Eye (tissue), 1 donor: ENCODE data around the gene AUTS2.

Experiments
- DNase-seq: peaks from one replicate; pipeline ENCODE4 v3.0.0-alpha.2; 2015

Gene AUTS2

DNA sequence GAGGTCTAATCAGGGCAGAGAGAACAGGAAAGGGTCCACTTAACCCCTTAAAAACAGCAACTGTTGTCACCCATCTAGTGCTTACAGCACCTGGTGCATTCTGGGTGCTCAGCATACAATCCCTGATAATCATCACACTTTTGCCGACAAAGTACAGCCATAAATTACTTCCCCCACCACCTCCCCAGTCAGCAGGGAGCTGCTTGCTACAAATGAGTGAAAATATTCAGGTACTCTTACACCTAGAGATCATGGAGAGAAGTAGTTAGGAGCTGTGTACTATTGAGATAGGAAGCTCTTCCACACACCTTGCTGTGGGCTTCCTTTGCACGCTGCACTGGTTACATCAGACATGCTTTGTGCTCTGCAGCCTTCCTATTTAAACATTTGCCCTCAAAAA, 810.2 kb downstream of the AUTS2 start:
- no peak for DNase-seq

DNA sequence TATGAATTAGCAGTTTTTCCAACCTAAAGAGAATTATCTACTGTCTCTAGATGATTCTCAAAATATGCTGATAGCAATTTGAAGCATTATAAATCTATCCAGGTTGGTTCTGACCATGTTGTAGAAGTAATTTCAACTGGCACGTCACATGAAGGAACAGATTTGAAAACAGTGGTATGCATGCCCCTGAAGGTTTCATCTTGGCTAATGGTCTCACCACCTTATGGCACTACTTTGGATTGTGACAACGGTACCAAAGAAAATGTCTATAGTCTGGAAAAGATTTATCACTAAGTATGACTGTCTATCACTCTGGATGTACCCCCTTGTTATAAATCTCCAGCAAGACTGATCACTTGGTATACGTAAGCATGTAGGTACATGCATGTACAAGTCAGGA, 810.6 kb downstream of the AUTS2 start:
- DNase-seq: no peak

GRCh38 chr7:70410134-70410750, 812.0 kb downstream of the AUTS2 start:
- no peak for DNase-seq

DNA sequence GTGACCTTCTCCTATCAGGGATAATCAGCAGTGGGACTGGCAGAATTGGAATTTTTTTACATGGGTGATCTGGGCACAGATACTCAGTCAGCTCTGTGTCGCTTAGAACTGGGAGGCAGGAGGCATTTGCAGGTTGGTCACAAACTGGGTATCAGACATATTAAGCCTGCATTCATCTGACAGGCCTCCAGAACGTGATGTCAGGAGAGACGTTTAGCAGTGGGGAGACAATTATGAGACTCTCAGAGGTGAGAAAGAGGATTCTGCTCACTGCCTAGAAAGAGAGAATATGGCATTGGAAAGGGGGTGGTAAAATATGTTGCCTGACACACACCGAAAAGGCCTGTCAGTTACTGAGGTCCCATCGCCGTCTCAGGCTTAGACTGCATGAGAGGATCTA, 816.1 kb downstream of the AUTS2 start:
- no peak for DNase-seq

GRCh38 chr7:70415179-70415972, 817.1 kb downstream of the AUTS2 start:
- no peak for DNase-seq

- peak; percentile 46 for DNase-seq
Measured at GRCh38 chr7:70416347-70416985, 818.2 kb downstream of the AUTS2 start.

DNA sequence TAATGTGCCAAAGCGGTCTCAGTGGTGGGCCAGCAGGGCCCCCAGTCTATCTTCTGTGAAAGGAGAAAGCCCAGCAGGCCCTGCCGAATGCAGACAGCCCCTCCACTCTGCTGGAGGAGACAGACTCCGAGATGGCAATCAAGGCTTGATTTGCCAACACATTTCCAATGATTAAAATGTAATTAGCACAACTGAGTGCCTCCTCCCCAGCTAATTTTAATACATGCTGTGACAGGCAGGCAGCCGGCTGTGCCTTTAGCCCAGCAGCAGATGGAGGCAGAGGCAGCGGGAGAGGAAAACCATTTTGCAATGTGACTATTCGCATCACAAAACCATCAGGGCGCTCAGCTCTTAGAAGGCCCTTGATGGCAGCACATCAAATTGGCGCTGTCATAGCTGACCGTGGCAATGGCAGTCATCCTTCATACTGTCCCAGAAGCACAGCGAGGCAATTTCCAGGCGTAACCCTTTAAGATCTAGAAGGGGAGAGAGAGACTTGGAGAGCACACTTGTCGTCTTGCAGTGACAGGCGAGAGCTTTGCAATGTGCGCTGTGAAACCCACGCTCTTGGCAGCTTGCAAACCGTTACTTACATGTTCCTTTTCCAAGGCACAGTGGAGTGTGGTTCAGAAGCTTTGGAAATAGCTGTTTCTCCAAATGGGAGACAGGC, 818.8 kb downstream of the AUTS2 start:
- peak; percentile 70 for DNase-seq

- DNase-seq: peak; percentile 50
Measured at GRCh38 chr7:70419526-70420380, 821.5 kb downstream of the AUTS2 start.

GRCh38 chr7:70420381-70420662, 822.0 kb downstream of the AUTS2 start:
- no peak for DNase-seq

- DNase-seq: no peak
Measured at GRCh38 chr7:70421319-70421718, 823.0 kb downstream of the AUTS2 start.

DNA sequence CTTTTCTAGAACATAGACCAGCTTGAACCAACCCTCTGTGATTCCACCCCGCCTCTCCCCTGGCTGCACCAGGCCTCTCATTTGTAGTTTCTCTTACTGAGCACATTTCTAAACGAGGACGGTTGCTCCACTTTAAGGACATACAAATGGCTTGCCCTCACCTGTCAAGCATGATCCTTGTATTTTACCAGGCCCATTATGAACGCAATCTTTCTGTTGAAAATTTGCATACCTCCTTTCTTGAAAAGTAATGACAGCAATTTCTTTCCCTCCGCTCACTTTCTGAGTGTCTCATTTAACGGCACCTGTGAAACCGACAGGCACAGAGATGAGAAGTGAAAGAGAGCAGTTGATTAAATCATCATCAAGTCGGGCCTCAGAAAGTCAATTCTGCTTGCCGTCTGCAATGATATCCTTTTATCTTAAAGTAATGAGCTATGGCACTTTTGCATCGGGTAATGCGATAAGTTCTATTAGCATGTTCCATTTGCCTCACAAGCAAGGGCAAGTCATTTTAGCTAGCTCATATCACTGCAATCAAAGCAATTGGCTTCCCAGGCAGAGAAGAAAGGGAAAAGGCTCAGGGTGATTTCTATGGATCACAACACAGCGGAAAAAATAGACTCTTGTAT, 828.1 kb downstream of the AUTS2 start:
- DNase-seq: peak; percentile 38

DNA sequence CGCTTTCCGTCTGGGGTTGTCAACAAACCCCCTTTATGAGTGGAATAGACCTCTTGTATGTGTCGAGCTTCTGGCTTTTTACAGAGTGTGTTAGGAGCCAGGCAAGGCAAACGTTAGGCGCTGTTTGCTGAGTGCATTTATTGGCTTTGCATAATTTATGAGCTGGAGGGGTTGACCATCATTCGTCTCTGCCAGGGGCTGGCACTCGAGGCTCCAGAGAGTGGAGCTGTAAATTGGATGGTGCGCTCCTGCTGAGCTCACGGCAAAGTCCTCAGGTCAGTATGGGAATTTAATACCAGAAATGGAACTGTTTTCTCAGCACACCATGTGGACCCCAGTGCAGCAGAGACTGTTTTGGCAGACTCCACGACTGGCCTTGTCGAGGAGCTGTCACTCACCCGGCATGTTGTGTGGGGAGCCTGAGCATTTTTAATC, 834.3 kb downstream of the AUTS2 start:
- DNase-seq: peak; percentile 70

DNA sequence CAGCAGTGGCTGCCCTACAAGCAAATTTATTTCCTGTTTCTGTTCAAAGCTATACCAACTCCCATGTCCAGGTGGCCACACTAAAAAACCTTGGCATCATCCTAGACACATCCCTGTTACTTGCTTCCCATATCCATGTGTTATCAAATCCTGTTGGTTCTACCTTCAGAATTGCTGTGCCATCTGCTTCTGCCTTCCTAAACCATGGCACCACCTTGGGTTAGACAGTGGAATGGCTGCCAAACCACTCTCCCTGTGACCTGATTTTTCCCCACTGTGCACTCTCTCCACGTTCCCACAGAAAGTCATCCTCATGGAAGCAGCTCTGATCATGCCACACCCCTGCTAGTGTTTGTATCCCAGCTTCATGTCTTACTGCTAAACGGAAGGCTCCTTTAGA, 836.1 kb downstream of the AUTS2 start:
- no peak for DNase-seq

GRCh38 chr7:70434821-70435220, 836.5 kb downstream of the AUTS2 start:
- DNase-seq: no peak

- no peak for DNase-seq
Measured at GRCh38 chr7:70435634-70436033, 837.4 kb downstream of the AUTS2 start.

DNA sequence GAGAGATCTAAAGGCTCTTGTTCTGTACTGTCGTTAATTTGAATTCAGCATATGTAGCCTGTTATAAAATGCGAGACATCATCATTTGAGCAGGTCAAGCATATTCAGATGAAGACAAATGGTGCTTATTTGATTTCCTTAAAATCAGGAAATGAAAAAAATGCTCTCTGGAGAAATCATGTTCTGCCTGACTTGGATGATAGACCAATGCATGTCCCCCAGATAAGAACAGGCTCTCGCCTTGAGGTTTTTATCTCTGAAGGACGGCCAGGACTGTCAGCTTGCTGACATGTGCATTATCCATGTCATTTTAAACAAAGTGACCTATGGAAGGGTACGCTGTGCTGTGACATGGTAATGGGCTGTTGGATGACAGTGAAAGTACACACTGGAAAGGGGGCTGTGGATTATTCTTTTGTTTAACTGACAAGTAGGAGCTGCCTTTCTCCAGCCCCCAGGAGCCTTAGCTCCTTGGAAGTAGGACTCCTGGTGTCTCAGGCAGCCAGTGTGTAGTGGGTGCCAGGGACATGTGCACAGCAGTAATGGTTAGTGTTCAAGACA, 838.6 kb downstream of the AUTS2 start:
- DNase-seq: no peak

DNA sequence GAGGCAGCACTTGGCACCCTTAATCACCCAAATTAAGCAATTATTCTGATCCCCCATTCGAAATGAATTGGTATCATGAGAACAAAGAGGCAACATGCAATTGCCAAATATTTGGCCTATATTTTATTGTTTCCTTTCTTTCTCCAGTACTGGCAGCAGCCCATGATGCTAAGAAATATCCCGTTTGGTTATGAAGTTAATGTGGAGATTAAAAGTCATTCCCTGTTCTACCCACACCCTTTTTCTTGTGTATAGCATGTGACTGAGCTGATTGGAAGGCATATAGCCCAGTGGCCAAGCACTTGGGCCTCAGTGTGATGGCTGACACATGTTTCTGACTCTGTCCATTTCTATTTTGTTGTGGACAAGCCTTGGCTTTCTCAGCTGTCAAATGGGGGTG, 841.4 kb downstream of the AUTS2 start:
- DNase-seq: no peak

DNA sequence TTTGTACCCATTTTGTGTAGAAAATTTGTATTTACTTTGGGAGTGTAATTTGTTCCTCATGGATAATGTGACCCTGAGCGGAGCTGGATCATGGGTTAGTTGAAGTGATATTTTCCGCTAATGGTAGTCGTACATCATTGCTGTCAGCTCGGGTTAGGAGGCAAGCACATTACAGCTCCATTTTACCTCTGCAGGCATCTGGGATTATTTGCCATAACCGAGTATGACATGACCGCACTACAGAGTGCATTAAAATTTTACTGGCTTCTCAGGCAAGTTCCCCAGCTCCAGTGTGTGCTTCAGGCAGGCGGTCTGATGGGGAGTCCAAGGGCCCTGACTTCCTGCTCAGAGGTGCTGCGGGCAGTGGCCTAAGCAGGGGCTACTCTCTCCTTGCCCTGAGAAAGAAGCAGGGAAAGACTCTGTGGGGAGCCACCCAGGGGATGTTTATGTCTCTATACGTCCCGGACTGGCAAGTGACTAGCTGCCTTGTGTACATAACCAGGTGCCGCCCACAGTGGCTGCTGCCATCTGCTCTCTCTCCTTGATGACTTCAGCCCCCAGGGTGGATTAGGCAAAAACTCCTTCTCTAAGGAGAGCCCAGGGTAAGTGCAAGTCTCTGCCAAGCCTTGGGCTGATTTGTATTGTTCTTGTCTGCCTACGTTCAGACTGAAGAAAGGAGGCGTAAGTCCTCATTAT, 848.3 kb downstream of the AUTS2 start:
- peak; percentile 78 for DNase-seq

- no peak for DNase-seq
Measured at GRCh38 chr7:70448312-70448906, 850.1 kb downstream of the AUTS2 start.

GRCh38 chr7:70450731-70451130, 852.5 kb downstream of the AUTS2 start:
- no peak for DNase-seq

- no peak for DNase-seq
Measured at GRCh38 chr7:70455925-70456324, 857.6 kb downstream of the AUTS2 start.
